EH (cell line): ENCODE measurements around the gene PRKCH.

Experiments used
- DNase-seq: peaks from one replicate; pipeline ENCODE4 v3.0.0-alpha.2; 2015; ENCODE audit warnings: low read depth

Gene PRKCH

GRCh38 chr14:61475316-61475715 is 153.9 kb downstream of the PRKCH start:
- DNase-seq = peak; percentile 76

GRCh38 chr14:61476105-61476753 is 154.8 kb downstream of the PRKCH start:
- no peak for DNase-seq

GRCh38 chr14:61476754-61477410 is 155.5 kb downstream of the PRKCH start:
- peak; percentile 89 for DNase-seq

GRCh38 chr14:61477712-61478462 is 156.5 kb downstream of the PRKCH start:
- peak; percentile 63 for DNase-seq

- no peak for DNase-seq
Observed at GRCh38 chr14:61478971-61479473, 157.6 kb downstream of the PRKCH start.

- DNase-seq = peak; percentile 43
Observed at GRCh38 chr14:61479746-61480502, 158.5 kb downstream of the PRKCH start.

- DNase-seq = no peak
Observed at GRCh38 chr14:61480704-61481285, 159.4 kb downstream of the PRKCH start.

GRCh38 chr14:61481701-61482100 is 160.3 kb downstream of the PRKCH start:
- DNase-seq = no peak

- DNase-seq = no peak
Observed at GRCh38 chr14:61482348-61483206, 161.2 kb downstream of the PRKCH start.

- no peak for DNase-seq
Observed at GRCh38 chr14:61483476-61483875, 162.1 kb downstream of the PRKCH start.

- no peak for DNase-seq
Observed at GRCh38 chr14:61484031-61484430, 162.7 kb downstream of the PRKCH start.

GRCh38 chr14:61484826-61485584 is 163.6 kb downstream of the PRKCH start:
- DNase-seq = no peak

- DNase-seq = no peak
Observed at GRCh38 chr14:61485661-61486060, 164.3 kb downstream of the PRKCH start.

GRCh38 chr14:61486930-61487495 is 165.6 kb downstream of the PRKCH start:
- no peak for DNase-seq

- peak; percentile 43 for DNase-seq
Observed at GRCh38 chr14:61488417-61489401, 167.3 kb downstream of the PRKCH start.

GRCh38 chr14:61489512-61489911 is 168.1 kb downstream of the PRKCH start:
- DNase-seq = no peak

- DNase-seq = no peak
Observed at GRCh38 chr14:61489932-61490331, 168.6 kb downstream of the PRKCH start.

- DNase-seq = no peak
Observed at GRCh38 chr14:61491224-61491623, 169.8 kb downstream of the PRKCH start.
